ENCODE data around the gene CA9.
A peak's percentile ranks its signal among the peaks of the same experiment; 100 is the strongest.

Gene CA9

DNA sequence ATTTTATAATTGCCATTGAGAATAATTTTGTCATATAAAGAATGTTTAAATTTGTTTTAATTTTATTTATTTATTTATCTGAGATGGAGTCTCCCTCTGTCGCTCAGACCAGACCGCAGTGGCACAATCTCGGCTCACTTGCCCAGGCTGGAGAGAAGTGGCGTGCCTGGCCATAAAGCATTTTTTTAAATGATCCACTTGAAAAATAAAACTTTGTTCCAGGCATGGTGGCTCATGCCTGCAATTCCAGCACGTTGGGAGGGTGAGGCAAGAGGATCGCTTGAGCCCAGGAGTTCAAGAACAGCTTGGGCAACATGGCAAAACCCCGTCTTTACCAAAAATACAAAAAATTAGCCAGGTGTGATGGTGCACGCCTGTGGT, 20.9 kb upstream of the CA9 start:
- no peak for DNase-seq

- no peak for DNase-seq
Measured at GRCh38 chr9:35653611-35654010, 20.1 kb upstream of the CA9 start.

DNA sequence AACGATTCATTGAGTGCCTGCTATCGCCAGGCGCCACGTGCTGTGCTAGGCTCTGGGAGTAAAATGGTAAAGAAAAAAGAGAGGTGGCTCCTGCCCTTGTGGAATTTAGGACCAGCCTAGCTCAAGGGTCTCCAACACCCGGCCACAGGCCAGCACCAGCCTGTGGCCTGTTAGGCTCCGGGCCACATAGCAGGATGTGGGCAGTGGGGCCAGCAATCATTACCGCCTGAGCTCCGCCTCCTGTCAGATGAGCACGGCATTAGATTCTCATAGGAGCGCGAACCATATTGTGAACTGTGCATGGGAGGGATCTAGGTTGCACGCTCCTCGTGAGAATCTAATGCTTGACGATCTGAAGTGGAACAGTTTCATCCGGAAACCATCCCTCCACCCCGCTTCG, 17.4 kb upstream of the CA9 start:
- no peak for DNase-seq

GRCh38 chr9:35656831-35657545, 16.7 kb upstream of the CA9 start:
- peak; percentile 63 for DNase-seq

GRCh38 chr9:35657546-35658136, 16.1 kb upstream of the CA9 start, which contains the start of gene RMRP:
TSS of gene RMRP (minus strand) at chr9:35658019.
- peak; percentile 94 for DNase-seq

DNA sequence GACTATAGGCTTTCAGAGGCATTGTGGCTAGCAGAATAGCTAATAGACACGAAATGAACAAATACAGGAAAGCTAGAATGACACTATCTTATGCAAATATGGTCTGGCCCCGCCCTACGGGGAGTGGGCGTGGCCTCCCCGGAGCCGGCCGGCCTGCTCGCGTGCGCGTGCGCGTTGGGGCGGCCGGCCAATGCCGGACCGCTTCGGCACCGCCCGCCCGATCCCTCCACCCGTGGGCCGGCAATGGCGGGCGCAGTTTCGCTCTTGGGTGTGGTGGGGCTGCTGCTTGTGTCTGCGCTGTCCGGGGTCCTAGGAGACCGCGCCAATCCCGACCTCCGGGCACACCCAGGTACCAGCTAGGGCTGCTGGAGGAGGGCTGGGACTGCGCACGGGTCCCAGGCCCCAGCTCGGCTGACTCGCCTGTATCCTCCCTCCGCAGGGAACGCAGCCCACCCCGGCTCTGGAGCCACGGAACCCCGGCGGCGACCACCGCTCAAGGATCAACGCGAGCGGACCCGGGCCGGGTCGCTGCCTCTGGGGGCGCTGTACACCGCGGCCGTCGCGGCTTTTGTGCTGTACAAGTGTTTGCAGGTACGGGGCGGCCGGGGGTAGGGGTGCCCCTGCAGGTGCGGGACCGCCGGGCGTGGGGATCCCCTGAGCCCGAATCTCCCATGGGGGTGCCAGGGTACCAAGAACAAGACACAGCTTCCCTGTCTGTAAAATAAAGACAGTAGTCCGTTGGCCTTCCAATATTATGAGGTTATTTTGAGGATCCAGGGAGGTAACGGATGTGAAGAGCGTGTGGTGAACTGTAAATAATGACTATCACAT, 15.4 kb upstream of the CA9 start, which contains the start of gene CCDC107:
Gene CCDC107 (plus strand): TSS at position 156 of the 831 bp plus-strand sequence. CDS start 88 bp downstream, at position 244.
- DNase-seq: peak; percentile 94

DNA sequence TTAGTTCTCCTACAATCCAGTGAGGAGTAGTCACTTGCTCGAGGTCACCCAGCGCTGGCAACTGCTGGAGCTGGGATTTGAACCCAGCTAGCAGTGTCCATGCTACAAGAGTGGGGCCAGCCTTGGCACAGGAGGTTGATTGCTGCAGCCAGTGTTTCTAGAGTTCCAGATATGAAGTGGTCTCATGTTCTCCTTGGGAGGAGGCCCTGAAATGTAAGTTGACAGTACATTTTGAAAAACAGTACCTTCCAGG, 14.8 kb upstream of the CA9 start:
- DNase-seq: no peak

DNA sequence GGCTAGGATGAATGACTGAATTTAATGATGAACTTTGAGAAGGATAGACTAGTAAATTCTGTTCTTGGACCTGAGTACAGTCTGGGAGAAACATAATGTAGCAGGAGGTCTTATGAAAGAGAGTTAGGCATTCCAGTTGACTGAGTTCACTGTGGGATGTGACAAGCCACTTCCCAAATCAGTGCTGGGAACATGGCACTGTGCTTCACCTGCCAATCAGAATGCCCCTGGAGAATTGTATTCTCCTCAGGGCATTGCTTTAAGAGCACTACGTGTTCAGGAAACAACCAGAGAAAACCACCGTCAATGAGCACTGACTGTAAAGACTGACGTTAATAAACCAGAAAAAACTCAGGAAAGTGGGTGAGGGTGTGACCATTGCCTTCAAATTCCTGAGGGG, 14.4 kb upstream of the CA9 start:
- DNase-seq: no peak

DNA sequence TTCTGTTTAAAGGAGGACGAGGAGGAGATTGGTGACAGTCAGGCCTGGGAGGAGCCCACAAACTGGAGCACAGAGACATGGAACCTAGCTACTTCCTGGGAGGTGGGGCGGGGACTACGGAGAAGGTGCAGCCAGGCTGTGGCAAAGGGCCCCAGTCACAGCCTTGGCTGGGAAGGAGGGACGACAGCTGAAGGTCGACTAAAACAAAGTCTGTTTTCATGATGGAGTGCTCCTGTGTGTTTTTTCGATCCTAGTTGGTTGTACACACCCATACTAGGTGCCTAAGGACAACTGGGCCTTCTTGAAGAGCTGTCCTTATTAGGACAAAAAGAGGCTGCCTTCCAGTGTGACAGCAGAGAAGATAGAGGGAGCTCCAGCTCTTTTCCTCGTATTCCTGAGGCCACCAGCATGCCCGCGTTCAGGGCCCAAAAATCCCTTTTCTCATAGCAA, 12.7 kb upstream of the CA9 start:
- DNase-seq: no peak

GRCh38 chr9:35661756-35662350, 11.9 kb upstream of the CA9 start:
- no peak for DNase-seq

DNA sequence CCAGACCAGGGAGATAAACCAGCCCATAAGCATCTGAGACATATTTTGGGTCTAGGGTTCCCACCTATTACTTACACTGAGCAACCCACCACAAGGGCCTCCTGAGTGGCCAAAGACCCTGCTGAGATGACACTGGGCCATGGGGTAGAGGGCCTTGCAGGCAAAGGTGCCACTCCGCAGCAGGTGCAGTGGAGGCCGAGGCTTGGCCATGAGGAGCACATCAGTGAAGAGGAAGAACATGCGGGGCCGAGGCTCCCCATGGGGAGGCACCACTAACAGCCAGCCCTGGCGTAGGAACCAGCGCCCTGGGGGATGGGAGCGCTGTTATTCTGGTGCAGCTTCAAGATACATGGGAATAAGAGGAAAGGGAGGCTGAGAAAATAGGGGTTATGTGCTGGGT, 11.3 kb upstream of the CA9 start:
- DNase-seq: no peak

- peak; percentile 85 for DNase-seq
Measured at GRCh38 chr9:35664531-35665470, 8.9 kb upstream of the CA9 start, which contains the start of gene ARHGEF39. TSS of gene ARHGEF39 (minus strand) at chr9:35665195. CDS start at chr9:35665169, 26 bp downstream.

DNA sequence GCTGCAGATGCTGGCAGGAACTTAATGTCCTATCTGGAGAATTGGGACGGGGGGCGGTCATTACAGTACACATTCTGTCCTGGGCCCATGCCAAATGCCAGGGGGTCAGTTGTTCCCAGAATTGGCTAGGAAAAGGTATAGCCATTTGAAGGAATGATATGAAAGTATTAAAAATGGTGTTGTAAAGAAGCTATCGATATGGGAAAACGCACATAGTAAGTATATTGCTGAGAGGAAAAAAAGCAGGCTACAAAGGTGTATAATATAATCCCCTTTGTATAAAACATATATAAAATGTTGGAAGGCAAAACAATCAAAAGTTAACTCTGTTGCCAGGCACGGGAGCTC, 8.3 kb upstream of the CA9 start:
- peak; percentile 43 for DNase-seq

DNA sequence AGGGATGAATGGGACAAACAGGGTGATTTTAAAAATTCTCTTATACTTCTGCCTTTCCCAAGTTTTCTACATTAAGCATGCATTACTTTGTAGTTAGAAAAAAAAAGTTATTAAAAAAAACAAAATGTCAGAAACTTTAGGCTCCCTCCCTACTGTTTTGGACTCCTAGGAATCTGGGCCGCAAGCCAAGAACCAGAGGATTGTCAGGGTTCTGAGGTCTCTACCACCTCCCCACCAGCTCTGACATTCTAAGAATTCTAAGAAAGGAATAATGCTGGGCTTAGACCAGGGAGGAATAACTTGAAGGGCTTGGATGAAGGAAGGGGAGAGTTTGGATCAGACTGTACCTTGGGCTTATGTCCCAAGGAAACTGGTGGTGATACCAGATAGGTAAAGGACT, 7.7 kb upstream of the CA9 start:
- DNase-seq: no peak

- no peak for DNase-seq
Measured at GRCh38 chr9:35666549-35666948, 7.2 kb upstream of the CA9 start.

DNA sequence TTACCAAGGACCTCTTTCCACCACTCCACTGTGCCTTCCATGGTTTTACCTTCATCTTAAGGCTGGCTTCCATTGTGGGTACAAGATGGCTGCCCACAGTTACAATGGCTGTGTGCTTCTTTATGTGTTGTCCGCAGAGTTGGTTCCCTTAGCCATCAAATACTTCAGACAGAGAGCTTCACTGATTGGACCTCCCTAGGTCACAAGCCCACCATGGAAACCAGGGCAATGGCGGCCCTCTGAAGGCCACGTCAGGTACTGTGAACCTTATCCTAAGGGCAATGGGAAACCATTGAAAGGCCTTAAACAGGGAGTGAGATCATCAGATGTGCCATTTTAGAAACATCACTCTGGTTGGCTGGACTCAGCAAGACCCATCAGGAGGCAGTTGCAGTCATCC, 5.8 kb upstream of the CA9 start:
- DNase-seq: no peak

- DNase-seq: no peak
Measured at GRCh38 chr9:35669331-35670145, 4.2 kb upstream of the CA9 start.

DNA sequence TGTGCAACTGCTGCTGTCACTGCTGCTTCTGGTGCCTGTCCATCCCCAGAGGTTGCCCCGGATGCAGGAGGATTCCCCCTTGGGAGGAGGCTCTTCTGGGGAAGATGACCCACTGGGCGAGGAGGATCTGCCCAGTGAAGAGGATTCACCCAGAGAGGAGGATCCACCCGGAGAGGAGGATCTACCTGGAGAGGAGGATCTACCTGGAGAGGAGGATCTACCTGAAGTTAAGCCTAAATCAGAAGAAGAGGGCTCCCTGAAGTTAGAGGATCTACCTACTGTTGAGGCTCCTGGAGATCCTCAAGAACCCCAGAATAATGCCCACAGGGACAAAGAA, 265 bp downstream of the CA9 start:
- DNase-seq: no peak

GRCh38 chr9:35675204-35675603, 1.5 kb downstream of the CA9 start:
- no peak for DNase-seq

DNA sequence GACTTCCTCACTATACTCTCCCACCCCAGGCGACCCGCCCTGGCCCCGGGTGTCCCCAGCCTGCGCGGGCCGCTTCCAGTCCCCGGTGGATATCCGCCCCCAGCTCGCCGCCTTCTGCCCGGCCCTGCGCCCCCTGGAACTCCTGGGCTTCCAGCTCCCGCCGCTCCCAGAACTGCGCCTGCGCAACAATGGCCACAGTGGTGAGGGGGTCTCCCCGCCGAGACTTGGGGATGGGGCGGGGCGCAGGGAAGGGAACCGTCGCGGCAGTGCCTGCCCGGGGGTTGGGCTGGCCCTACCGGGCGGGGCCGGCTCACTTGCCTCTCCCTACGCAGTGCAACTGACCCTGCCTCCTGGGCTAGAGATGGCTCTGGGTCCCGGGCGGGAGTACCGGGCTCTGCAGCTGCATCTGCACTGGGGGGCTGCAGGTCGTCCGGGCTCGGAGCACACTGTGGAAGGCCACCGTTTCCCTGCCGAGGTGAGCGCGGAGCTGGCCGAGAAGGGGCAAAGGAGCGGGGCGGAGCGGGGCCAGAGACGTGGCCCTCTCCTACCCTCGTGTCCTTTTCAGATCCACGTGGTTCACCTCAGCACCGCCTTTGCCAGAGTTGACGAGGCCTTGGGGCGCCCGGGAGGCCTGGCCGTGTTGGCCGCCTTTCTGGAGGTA, 2.1 kb downstream of the CA9 start:
- DNase-seq: no peak

DNA sequence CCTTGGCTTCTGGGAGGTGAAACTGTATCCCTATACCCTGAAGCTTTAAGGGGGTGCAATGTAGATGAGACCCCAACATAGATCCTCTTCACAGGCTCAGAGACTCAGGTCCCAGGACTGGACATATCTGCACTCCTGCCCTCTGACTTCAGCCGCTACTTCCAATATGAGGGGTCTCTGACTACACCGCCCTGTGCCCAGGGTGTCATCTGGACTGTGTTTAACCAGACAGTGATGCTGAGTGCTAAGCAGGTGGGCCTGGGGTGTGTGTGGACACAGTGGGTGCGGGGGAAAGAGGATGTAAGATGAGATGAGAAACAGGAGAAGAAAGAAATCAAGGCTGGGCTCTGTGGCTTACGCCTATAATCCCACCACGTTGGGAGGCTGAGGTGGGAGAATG, 5.4 kb downstream of the CA9 start:
- DNase-seq: no peak

Data from DMS79 treated with DMSO at 0.1 percent for 48 hours (cell line).